CD14-positive monocyte (primary cell): Measurements from ENCODE around the gene SYTL4. TPM values are rescaled to one million over a fixed set of nuclear protein-coding genes. Genes with fewer than 3 reads are reported as not detected.

Experiments
- DNase-seq, 3 donors: peaks; one replicate each; pipeline ENCODE4 v3.0.0-alpha.2; 2011 to 2022
- H2AFZ ChIP-seq: 2 replicates; pipeline ENCODE4 v1.6.0; 2012; ENCODE audit warnings: mild to moderate bottlenecking, low read depth, low read length, inconsistent platforms; ENCODE audit not compliant: insufficient read depth, poor library complexity, severe bottlenecking
- H3K27ac ChIP-seq, 2 donors: 1 replicate in 1 of 2; 2 replicates in 1 of 2; pipeline ENCODE4 v1.5.1; 2012 to 2013; ENCODE audit warnings: low read length in 2 of 2, control low read depth in 1 of 2, inconsistent platforms in 1 of 2, low read depth in 1 of 2, mild to moderate bottlenecking in 1 of 2
- H3K27me3 ChIP-seq, 2 donors: one replicate each; pipeline versions ENCODE4 v1.6.0 to v1.6.1; 2011 to 2013; ENCODE audit warnings: low read length in 2 of 2; ENCODE audit not compliant: control insufficient read depth in 2 of 2, insufficient read depth in 2 of 2
- H3K36me3 ChIP-seq, 2 donors: replicated peaks in 1 of 2; 1 replicate in 1 of 2; 2 replicates in 1 of 2; pipeline versions ENCODE4 v1.5.1 to v1.6.1; 2012 to 2013; ENCODE audit warnings: low read length in 2 of 2, control low read depth in 1 of 2, inconsistent platforms in 1 of 2, mild to moderate bottlenecking in 1 of 2; ENCODE audit not compliant: insufficient read depth in 2 of 2, control insufficient read depth in 1 of 2
- H3K4me1 ChIP-seq, 2 donors: 1 replicate in 1 of 2; 2 replicates in 1 of 2; pipeline versions ENCODE4 v1.5.1 to v1.6.1; 2012 to 2013; ENCODE audit warnings: low read length in 2 of 2, control low read depth in 1 of 2, inconsistent platforms in 1 of 2, mild to moderate bottlenecking in 1 of 2, moderate library complexity in 1 of 2; ENCODE audit not compliant: insufficient read depth in 2 of 2, control insufficient read depth in 1 of 2
- H3K4me2 ChIP-seq: replicated peaks from 2 replicates; pipeline ENCODE3; 2012; ENCODE audit warnings: low read length, moderate library complexity, mild to moderate bottlenecking; ENCODE audit not compliant: poor library complexity, severe bottlenecking; ENCODE audit errors: extremely low read depth
- H3K4me3 ChIP-seq, 3 experiments: fragments of 200-600 bp in 1 of 3; sonication (generic) in 1 of 3; replicated peaks in 1 of 3; 1 replicate in 2 of 3; 2 replicates in 1 of 3; pipeline ENCODE4 v1.5.1; 2011 to 2013; ENCODE audit warnings: low read length in 3 of 3, mild to moderate bottlenecking in 3 of 3, control low read depth in 2 of 3, low read depth in 2 of 3, inconsistent platforms in 1 of 3, moderate library complexity in 1 of 3
- H3K79me2 ChIP-seq: 2 replicates; pipeline ENCODE4 v1.6.0; 2012; ENCODE audit warnings: mild to moderate bottlenecking, control low read depth, inconsistent platforms, low read length, moderate library complexity; ENCODE audit not compliant: insufficient read depth
- H3K9ac ChIP-seq: 2 replicates; pipeline ENCODE4 v1.6.0; 2017; ENCODE audit warnings: low read length, mild to moderate bottlenecking; ENCODE audit not compliant: insufficient read depth, poor library complexity, severe bottlenecking
- H3K9me3 ChIP-seq, 2 donors: replicated peaks in 1 of 2; 1 replicate in 1 of 2; 2 replicates in 1 of 2; pipeline versions ENCODE4 v1.5.1 to v1.6.1; 2012 to 2013; ENCODE audit warnings: low read length in 2 of 2, control low read depth in 1 of 2; ENCODE audit not compliant: control insufficient read depth in 1 of 2, insufficient read depth in 1 of 2
- H4K20me1 ChIP-seq: 2 replicates; pipeline ENCODE4 v1.6.0; 2012; ENCODE audit warnings: mild to moderate bottlenecking, low read length, control low read depth, moderate library complexity; ENCODE audit not compliant: insufficient read depth
- H3K27ac Mint-ChIP-seq, 7 donors: one replicate each; pipeline ENCODE4 v1.8.0; 2020; ENCODE audit warnings: mild to moderate bottlenecking in 7 of 7, mixed read lengths in 7 of 7, moderate library complexity in 6 of 7, inconsistent platforms in 2 of 7
- H3K27me3 Mint-ChIP-seq, 3 donors: one replicate each; pipeline ENCODE4 v1.8.0; 2021 to 2022; ENCODE audit warnings: low read depth in 3 of 3, mild to moderate bottlenecking in 3 of 3, mixed read lengths in 3 of 3, moderate library complexity in 3 of 3, inconsistent platforms in 1 of 3
- H3K36me3 Mint-ChIP-seq, 2 donors: one replicate each; pipeline ENCODE4 v1.8.0; 2020; ENCODE audit warnings: mixed read lengths in 2 of 2, inconsistent platforms in 1 of 2, mild to moderate bottlenecking in 1 of 2
- H3K4me1 Mint-ChIP-seq: one replicate; pipeline ENCODE4 v1.8.0; 2020; ENCODE audit warnings: mild to moderate bottlenecking, mixed read lengths
- H3K4me3 Mint-ChIP-seq, 2 donors: one replicate each; pipeline ENCODE4 v1.8.0; 2020; ENCODE audit warnings: mild to moderate bottlenecking in 2 of 2, mixed read lengths in 2 of 2, moderate library complexity in 1 of 2
- H3K9me3 Mint-ChIP-seq, 7 donors: one replicate each; pipeline ENCODE4 v1.8.0; 2020 to 2022; ENCODE audit warnings: mixed read lengths in 7 of 7, mild to moderate bottlenecking in 6 of 7, moderate library complexity in 6 of 7, inconsistent platforms in 2 of 7
- WGBS: methylation state at CpG from one replicate; pipeline ENCODE4 v1.1.5; 2013; ENCODE audit warnings: missing lambda C conversion rate; ENCODE audit not compliant: insufficient coverage; 5-methylcytosine and 5-hydroxymethylcytosine counted together
- intact Hi-C, 2 donors: fragments of 100-400 bp; cut with micrococcal nuclease; formaldehyde crosslinking; loops; one replicate each; pipeline versions ENCODE4 v1.15.0 to v1.15.1; 2023
- polyA plus RNA-seq, 3 donors: library from polyadenylated mRNA; depleted of rRNA in 1 of 3; unstranded in 2 of 3; stranded (reverse) in 1 of 3; fragments of 300-500 nt in 2 of 3; fragments of >200 nt in 1 of 3; fragmentation: Illumina TruSeq in 2 of 3; gene quantifications; 1 replicate in 2 of 3; 2 replicates in 1 of 3; pipeline ENCODE4 v1.2.3, GENCODE V29; 2012 to 2021
- TF ChIP-seq, protein P1 (sequence below): fragments of 200-600 bp; IDR thresholded peaks from one replicate; pipeline ENCODE4 v1.8.0; 2022; ENCODE audit warnings: antibody characterized with exemption, mild to moderate bottlenecking

Gene SYTL4
- polyA plus RNA-seq, 3 donors, result 0.17 TPM; not detected in 2

DNA sequence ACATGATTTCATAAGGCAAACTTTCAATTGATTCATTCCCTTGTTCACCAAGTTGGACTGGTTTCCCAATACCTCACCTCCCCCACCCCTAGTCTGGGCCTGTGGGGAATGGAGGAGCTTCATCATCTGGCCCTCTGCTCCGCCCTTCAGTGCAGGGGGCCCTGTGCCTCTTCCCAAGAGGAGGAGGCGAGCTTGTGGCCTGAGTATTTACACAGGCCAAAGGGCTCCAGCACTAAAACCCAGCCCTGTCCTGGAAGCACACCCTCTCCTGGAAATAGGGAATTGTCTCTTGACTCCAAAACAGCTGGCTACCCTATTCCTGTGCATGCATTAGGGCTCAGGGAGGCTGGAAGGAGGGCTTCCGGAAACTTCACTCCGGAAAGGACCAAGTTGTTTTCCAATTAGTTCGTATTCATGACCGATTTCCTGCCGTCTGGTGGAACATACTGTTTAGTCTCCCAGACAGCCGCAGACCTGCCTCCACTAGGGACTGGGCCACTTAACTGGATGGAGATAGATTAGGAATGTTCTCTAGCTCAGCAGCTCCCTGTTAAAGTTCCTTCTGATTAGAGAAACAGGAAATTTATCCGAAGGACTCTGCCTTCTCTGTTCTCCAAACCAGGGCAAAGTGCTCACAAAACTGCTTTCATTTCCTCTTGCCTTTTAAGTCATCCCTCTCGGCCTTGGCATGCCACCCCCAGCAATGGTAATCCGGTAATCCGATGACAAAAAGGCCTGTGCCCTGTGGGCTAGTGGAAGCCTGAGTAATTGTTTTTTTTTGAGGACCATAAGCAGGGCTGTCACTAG is 82.2 kb downstream of the SYTL4 start:
- peaks cover 0 to 3% (median 0%) of the 10 kb centered on the region in 7 donors for H3K9me3 Mint-ChIP-seq
- no peak overlapping the region for H3K4me3 Mint-ChIP-seq
- no peaks in the 10 kb centered on the region for H3K9me3 ChIP-seq
- H3K4me1 Mint-ChIP-seq, result no peaks in the 10 kb centered on the region
- no peak overlapping the region for H3K4me3 ChIP-seq
- no peak overlapping the region for H3K27ac Mint-ChIP-seq
- no peaks in the 10 kb centered on the region for H3K79me2 ChIP-seq
- no peak overlapping the region for H2AFZ ChIP-seq
- H3K4me1 ChIP-seq, result no peaks in the 10 kb centered on the region
- peaks cover 13 to 43% (median 21%) of the 10 kb centered on the region in 3 donors for H3K27me3 Mint-ChIP-seq
- WGBS, result 77% methylated on average over 4 of the region's 12 CpGs
- no peak for DNase-seq
- no peaks in the 10 kb centered on the region for H3K36me3 Mint-ChIP-seq
- H3K27ac ChIP-seq, result no peak overlapping the region
- intact Hi-C loops, result no loop called here
- no peaks in the 10 kb centered on the region for H3K36me3 ChIP-seq
- no peak overlapping the region for H3K9ac ChIP-seq
- no peaks in the 10 kb centered on the region for H4K20me1 ChIP-seq
- peaks cover 29 to 32% of the 10 kb centered on the region in 2 donors for H3K27me3 ChIP-seq
- TF ChIP-seq, protein P1, sequence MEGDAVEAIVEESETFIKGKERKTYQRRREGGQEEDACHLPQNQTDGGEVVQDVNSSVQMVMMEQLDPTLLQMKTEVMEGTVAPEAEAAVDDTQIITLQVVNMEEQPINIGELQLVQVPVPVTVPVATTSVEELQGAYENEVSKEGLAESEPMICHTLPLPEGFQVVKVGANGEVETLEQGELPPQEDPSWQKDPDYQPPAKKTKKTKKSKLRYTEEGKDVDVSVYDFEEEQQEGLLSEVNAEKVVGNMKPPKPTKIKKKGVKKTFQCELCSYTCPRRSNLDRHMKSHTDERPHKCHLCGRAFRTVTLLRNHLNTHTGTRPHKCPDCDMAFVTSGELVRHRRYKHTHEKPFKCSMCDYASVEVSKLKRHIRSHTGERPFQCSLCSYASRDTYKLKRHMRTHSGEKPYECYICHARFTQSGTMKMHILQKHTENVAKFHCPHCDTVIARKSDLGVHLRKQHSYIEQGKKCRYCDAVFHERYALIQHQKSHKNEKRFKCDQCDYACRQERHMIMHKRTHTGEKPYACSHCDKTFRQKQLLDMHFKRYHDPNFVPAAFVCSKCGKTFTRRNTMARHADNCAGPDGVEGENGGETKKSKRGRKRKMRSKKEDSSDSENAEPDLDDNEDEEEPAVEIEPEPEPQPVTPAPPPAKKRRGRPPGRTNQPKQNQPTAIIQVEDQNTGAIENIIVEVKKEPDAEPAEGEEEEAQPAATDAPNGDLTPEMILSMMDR, result no peak
- H3K4me2 ChIP-seq, result no peak overlapping the region

DNA sequence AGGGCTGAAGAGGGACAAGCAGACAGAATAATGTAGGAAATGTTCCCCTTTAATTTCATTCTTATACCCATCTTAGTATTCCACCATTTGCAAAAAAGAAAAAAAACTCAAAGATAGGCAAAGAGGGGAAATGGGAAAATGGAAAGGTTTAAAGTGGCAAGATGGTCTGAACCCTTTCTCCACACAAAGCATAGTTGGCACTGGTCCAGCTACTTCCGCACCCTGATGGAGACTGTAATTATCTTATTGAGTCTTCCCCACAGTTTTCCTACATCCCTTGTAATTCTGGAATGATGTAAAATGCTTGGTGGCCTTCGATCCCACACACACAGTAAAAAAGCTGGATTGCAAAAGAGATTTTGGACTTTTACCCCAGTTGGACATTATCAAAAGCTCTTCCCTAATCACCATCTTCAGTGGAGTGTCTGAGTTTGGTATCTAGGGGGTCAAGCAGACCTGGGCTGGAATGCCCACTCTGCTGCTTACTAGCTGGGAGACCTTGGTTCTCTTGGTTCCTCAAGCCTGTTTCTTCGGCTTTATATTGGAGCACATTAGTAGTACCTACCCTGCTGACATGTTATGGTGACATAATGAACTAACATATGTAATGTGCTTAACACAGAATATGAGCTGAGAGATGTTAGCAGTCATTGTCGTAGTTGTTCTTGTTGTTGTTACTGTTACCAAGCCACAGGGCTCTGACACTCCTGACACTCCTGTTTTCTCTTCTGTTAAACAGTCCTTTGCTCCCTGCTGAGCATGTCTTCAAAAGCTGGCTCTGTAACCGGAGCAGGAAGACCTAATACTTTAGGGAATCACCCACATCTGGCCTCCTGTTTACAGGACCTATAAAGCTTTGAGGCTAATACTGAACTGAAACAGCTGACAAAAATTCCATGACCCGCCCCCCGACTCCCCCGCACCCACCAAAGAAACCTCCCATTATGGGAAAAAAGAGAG is 83.2 kb downstream of the SYTL4 start:
- intact Hi-C loops, result no loop called here
- no peaks in the 10 kb centered on the region for H3K9me3 ChIP-seq
- no peaks in the 10 kb centered on the region for H3K36me3 ChIP-seq
- H3K4me3 ChIP-seq, result no peak overlapping the region
- peaks cover 5% of the 10 kb centered on the region for H3K4me1 Mint-ChIP-seq
- peaks cover 0 to 3% of the 10 kb centered on the region in 2 donors for H3K4me1 ChIP-seq
- H3K4me2 ChIP-seq, result no peak overlapping the region
- H3K9ac ChIP-seq, result no peak overlapping the region
- no peak overlapping the region for H3K27ac Mint-ChIP-seq
- H2AFZ ChIP-seq, result no peak overlapping the region
- no peak for DNase-seq
- no peaks in the 10 kb centered on the region for H4K20me1 ChIP-seq
- H3K79me2 ChIP-seq, result no peaks in the 10 kb centered on the region
- no peaks in the 10 kb centered on the region for H3K36me3 Mint-ChIP-seq
- H3K9me3 Mint-ChIP-seq, result peaks cover 0 to 3% (median 0%) of the 10 kb centered on the region in 7 donors
- no CpG with 5 or more reads among the region's 8 CpGs for WGBS
- peaks cover 26 to 29% of the 10 kb centered on the region in 2 donors for H3K27me3 ChIP-seq
- H3K4me3 Mint-ChIP-seq, result no peak overlapping the region
- H3K27me3 Mint-ChIP-seq, result peaks cover 18 to 48% (median 22%) of the 10 kb centered on the region in 3 donors
- H3K27ac ChIP-seq, result no peak overlapping the region
- TF ChIP-seq, protein P1, result no peak
